HepG2 (cell line): ENCODE results near the gene ZNF865. TPM values are rescaled to one million over a fixed set of nuclear protein-coding genes. Genes with fewer than 3 reads are reported as not detected.

Source experiments
- AKAP8 ChIP-seq: sonication (generic); formaldehyde crosslinking; IDR thresholded peaks from 2 replicates; pipeline ENCODE4 v1.5.1; 2020; ENCODE audit warnings: mild to moderate bottlenecking, missing genetic modification reagents
- CEBPZ ChIP-seq: IDR thresholded peaks from 2 replicates; pipeline ENCODE4 v1.6.1; 2012; ENCODE audit warnings: low read length, improper control_type of control experiment
- DDIT3 ChIP-seq: sonication (generic); formaldehyde crosslinking; IDR thresholded peaks from 2 replicates; pipeline ENCODE4 v1.4.0; 2020; ENCODE audit warnings: mild to moderate bottlenecking, missing genetic modification reagents
- DPF2 ChIP-seq: sonication (generic); formaldehyde crosslinking; IDR thresholded peaks from 2 replicates; pipeline ENCODE4 v1.4.0; 2020; ENCODE audit warnings: mild to moderate bottlenecking, low read depth, missing genetic modification reagents, borderline replicate concordance
- GATA4 ChIP-seq: sonication (generic); IDR thresholded peaks from 2 replicates; pipeline ENCODE4 v1.6.1; 2016; ENCODE audit warnings: antibody characterized with exemption, low read depth, borderline replicate concordance
- GTF3A ChIP-seq: sonication (generic); formaldehyde crosslinking; conservative IDR thresholded peaks from 2 replicates; pipeline ENCODE4 v1.4.0; 2020; ENCODE audit warnings: mild to moderate bottlenecking, missing genetic modification reagents
- IRF2 ChIP-seq: IDR thresholded peaks from 2 replicates; pipeline ENCODE4 v1.6.1; 2018; ENCODE audit warnings: missing genetic modification reagents, missing compliant biosample characterization
- LCORL ChIP-seq, 2 experiments: fragments of 450-650 bp in 1 of 2; sonication (generic) in 1 of 2; formaldehyde crosslinking in 1 of 2; IDR thresholded peaks; 2 replicates each; pipeline versions ENCODE4 v1.5.0 to v1.6.1; 2017 to 2020; ENCODE audit warnings: antibody characterized with exemption in 1 of 2, missing genetic modification reagents in 1 of 2
- PAF1 ChIP-seq: IDR thresholded peaks from 2 replicates; pipeline ENCODE4 v1.6.1; 2016; ENCODE audit warnings: missing genetic modification reagents, missing compliant biosample characterization
- RAD51 ChIP-seq: fragments of 450-650 bp; IDR thresholded peaks from 2 replicates; pipeline ENCODE4 v1.6.1; 2016; ENCODE audit warnings: borderline replicate concordance
- REL ChIP-seq: sonication (generic); formaldehyde crosslinking; conservative IDR thresholded peaks from 2 replicates; pipeline ENCODE4 v1.8.0; 2022; ENCODE audit warnings: mild to moderate bottlenecking, missing genetic modification reagents, moderate library complexity
- SATB2 ChIP-seq: sonication (generic); formaldehyde crosslinking; IDR thresholded peaks from 2 replicates; pipeline ENCODE4 v1.5.0; 2020; ENCODE audit warnings: missing genetic modification reagents
- SP140L ChIP-seq: sonication (generic); formaldehyde crosslinking; IDR thresholded peaks from 2 replicates; pipeline ENCODE4 v1.4.0; 2020; ENCODE audit warnings: missing genetic modification reagents, borderline replicate concordance
- SYNCRIP ChIP-seq: fragments of 200-400 bp; formaldehyde crosslinking; IDR thresholded peaks from 2 replicates; pipeline ENCODE4 v1.6.1; 2018; ENCODE audit warnings: mild to moderate bottlenecking, low read depth, low read length; ENCODE audit not compliant: insufficient read depth
- TEAD3 ChIP-seq: optimal IDR thresholded peaks from 2 replicates; pipeline ENCODE3; 2016; ENCODE audit warnings: borderline replicate concordance
- TSC22D2 ChIP-seq: sonication (generic); formaldehyde crosslinking; IDR thresholded peaks from 2 replicates; pipeline ENCODE4 v1.5.1; 2020; ENCODE audit warnings: missing genetic modification reagents, mild to moderate bottlenecking, borderline replicate concordance
- ZBTB14 ChIP-seq: sonication (generic); formaldehyde crosslinking; IDR thresholded peaks from 2 replicates; pipeline ENCODE4 v1.4.0; 2020; ENCODE audit warnings: missing genetic modification reagents
- ZC3H13 ChIP-seq: sonication (generic); formaldehyde crosslinking; IDR thresholded peaks from 2 replicates; pipeline ENCODE4 v1.8.1; 2023; ENCODE audit warnings: mild to moderate bottlenecking, missing genetic modification reagents, moderate library complexity
- ZNF207 ChIP-seq: fragments of 450-650 bp; IDR thresholded peaks from 2 replicates; pipeline ENCODE4 v1.6.1; 2016; ENCODE audit warnings: antibody characterized with exemption, borderline replicate concordance
- ZNF496 ChIP-seq: sonication (generic); formaldehyde crosslinking; IDR thresholded peaks from 2 replicates; pipeline ENCODE4 v1.8.1; 2023; ENCODE audit warnings: mild to moderate bottlenecking, moderate library complexity, missing genetic modification reagents; ENCODE audit not compliant: insufficient replicate concordance
- ZNF530 ChIP-seq: sonication (generic); formaldehyde crosslinking; IDR thresholded peaks from 2 replicates; pipeline ENCODE4 v1.5.0; 2020; ENCODE audit warnings: low read depth, mild to moderate bottlenecking, missing genetic modification reagents
- ZNF567 ChIP-seq: sonication (generic); formaldehyde crosslinking; IDR thresholded peaks from 2 replicates; pipeline ENCODE4 v1.8.1; 2023; ENCODE audit warnings: mild to moderate bottlenecking, missing genetic modification reagents, borderline replicate concordance
- ZNF704 ChIP-seq: sonication (generic); formaldehyde crosslinking; IDR thresholded peaks from 2 replicates; pipeline ENCODE4 v1.8.1; 2023; ENCODE audit warnings: mild to moderate bottlenecking, inconsistent platforms, moderate library complexity, missing genetic modification reagents, borderline replicate concordance
- ZNF782 ChIP-seq: sonication (generic); formaldehyde crosslinking; IDR thresholded peaks from 2 replicates; pipeline ENCODE4 v1.4.0; 2020; ENCODE audit warnings: missing genetic modification reagents, mild to moderate bottlenecking, borderline replicate concordance
- ZNF784 ChIP-seq: sonication (generic); formaldehyde crosslinking; IDR thresholded peaks from 2 replicates; pipeline ENCODE4 v1.5.1; 2020; ENCODE audit warnings: missing genetic modification reagents, mild to moderate bottlenecking, borderline replicate concordance
- polyA plus RNA-seq, 8 experiments: library from polyadenylated mRNA; depleted of rRNA in 3 of 8; stranded (reverse) in 7 of 8; unstranded in 1 of 8; fragments of >200 nt; fragmentation: Illumina TruSeq in 4 of 8; extraction: Trizol in 4 of 8; gene quantifications; 2 replicates each; pipeline versions ENCODE4 v1.2.1 to v1.2.3, GENCODE V29; 2011 to 2016; ENCODE audit warnings: low read depth in 4 of 8, missing spikeins in 1 of 8, mixed read lengths in 1 of 8; ENCODE audit not compliant: insufficient read depth in 1 of 8
- total RNA-seq, 5 experiments: library from RNA; depleted of rRNA; stranded (reverse); fragments of >200 nt; fragmentation: Illumina TruSeq; extraction: Trizol; gene quantifications; 2 replicates each; pipeline ENCODE4 v1.2.3, GENCODE V29; 2016; ENCODE audit warnings: low read depth in 1 of 5

Gene ZNF865
- total and polyA plus RNA-seq, 2 of the 13 experiments (the other 11 are each of a cell fraction or from before 2014, with no cell fraction given), result 0.93 to 1.0 TPM

GRCh38 chr19:55606471-55606787, 982 bp downstream of the ZNF865 start (continued):
- no peak for TF ChIP-seq ZNF496
- no peak for TF ChIP-seq SYNCRIP
- TF ChIP-seq CEBPZ, result no peak
- TF ChIP-seq ZC3H13 (CRISPR knock-in tag), result no peak
- TF ChIP-seq PAF1 (CRISPR knock-in tag), result no peak
- no peak for TF ChIP-seq SATB2 (CRISPR knock-in tag)
- no peak for TF ChIP-seq TSC22D2 (CRISPR knock-in tag)
- TF ChIP-seq SP140L (CRISPR knock-in tag), result no peak
- no peak for TF ChIP-seq IRF2 (CRISPR knock-in tag)
- no peak for TF ChIP-seq ZNF784
- no peak for TF ChIP-seq GTF3A
- no peak for TF ChIP-seq RAD51
- TF ChIP-seq ZNF782 (CRISPR knock-in tag), result no peak
- no peak for TF ChIP-seq ZNF207
- no peak for TF ChIP-seq LCORL (IDR thresholded peaks at IDR 0.05)
- TF ChIP-seq LCORL (CRISPR knock-in tag; IDR thresholded peaks at IDR 0.05), result no peak
- no peak for TF ChIP-seq ZBTB14
- no peak for TF ChIP-seq DPF2 (CRISPR knock-in tag)
- no peak for TF ChIP-seq GATA4
- no peak for TF ChIP-seq REL (CRISPR knock-in tag)
- TF ChIP-seq AKAP8 (CRISPR knock-in tag), result 0 out of 2 replicates have a peak, but pooled peaks have one; percentile 41
- TF ChIP-seq DDIT3 (CRISPR knock-in tag), result no peak
- TF ChIP-seq ZNF704 (CRISPR knock-in tag), result no peak
- no peak for TF ChIP-seq ZNF530 (CRISPR knock-in tag)
- TF ChIP-seq ZNF567 (CRISPR knock-in tag), result no peak
- peak; percentile 5 for TF ChIP-seq TEAD3 (CRISPR knock-in tag)
